ENCODE measurements around the gene TRIM17. TPM values are rescaled to one million over a fixed set of nuclear protein-coding genes. Genes with fewer than 3 reads are reported as not detected.

TRIM17 gene, protein sequence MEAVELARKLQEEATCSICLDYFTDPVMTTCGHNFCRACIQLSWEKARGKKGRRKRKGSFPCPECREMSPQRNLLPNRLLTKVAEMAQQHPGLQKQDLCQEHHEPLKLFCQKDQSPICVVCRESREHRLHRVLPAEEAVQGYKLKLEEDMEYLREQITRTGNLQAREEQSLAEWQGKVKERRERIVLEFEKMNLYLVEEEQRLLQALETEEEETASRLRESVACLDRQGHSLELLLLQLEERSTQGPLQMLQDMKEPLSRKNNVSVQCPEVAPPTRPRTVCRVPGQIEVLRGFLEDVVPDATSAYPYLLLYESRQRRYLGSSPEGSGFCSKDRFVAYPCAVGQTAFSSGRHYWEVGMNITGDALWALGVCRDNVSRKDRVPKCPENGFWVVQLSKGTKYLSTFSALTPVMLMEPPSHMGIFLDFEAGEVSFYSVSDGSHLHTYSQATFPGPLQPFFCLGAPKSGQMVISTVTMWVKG
- not detected in 2 replicates for total RNA-seq

GRCh38 chr1:228416217-228416933 lies at the start of gene TRIM17:
TRIM17 (minus strand) TSS chr1:228416861; CDS start chr1:228415072, 1,789 bp downstream.

Other genes with a start within 250 kb of the TRIM17 start
- 4.1 and 8.9 TPM in 2 replicates for gene OBSCN, start 208.8 kb downstream of the TRIM17 start, total RNA-seq
- 10.5 and 14.0 TPM in 2 replicates for gene TRIM11, start 10.0 kb downstream of the TRIM17 start, total RNA-seq
- 34.0 and 34.9 TPM in 2 replicates for gene RNF187, start 70.5 kb upstream of the TRIM17 start, total RNA-seq

Data from dermis lymphatic vessel endothelial cell (primary cell).